Breast epithelium (tissue), 3 donors: Measurements from ENCODE around the gene PRDM15.

Experiments
- CTCF ChIP-seq, 3 donors: fragments of 450-650 bp; IDR thresholded peaks; one replicate each; pipeline ENCODE4 v1.5.1; 2016 to 2017; ENCODE audit warnings: antibody characterized with exemption in 3 of 3, mild to moderate bottlenecking in 3 of 3, moderate library complexity in 3 of 3
- POLR2A ChIP-seq: fragments of 450-650 bp; IDR thresholded peaks from one replicate; pipeline ENCODE4 v1.6.1; 2016; ENCODE audit warnings: antibody characterized with exemption, mild to moderate bottlenecking, moderate library complexity
- POLR2AphosphoS5 ChIP-seq, 3 donors: sonication (generic); formaldehyde crosslinking; IDR thresholded peaks; one replicate each; pipeline ENCODE4 v1.6.1; 2017; ENCODE audit warnings: antibody characterized with exemption in 3 of 3

- TF ChIP-seq POLR2A, result no peak
- TF ChIP-seq CTCF (IDR thresholded peaks at IDR 0.05), result no peak
- TF ChIP-seq POLR2AphosphoS5 (IDR thresholded peaks at IDR 0.05), result no peak
These were observed 17.9 kb downstream of the PRDM15 start for GRCh38 chr21:41861255-41861654.
